ENCODE results near the gene WSCD1.

WSCD1 gene

GRCh38 chr17:6092903-6093468 lies 22.8 kb downstream of the WSCD1 start:
- TF ChIP-seq EZH2 (IDR thresholded peaks at IDR 0.05; ENCODE audit: borderline replicate concordance, low read length) (no peak), CTCF (IDR thresholded peaks at IDR 0.05; ENCODE audit: low read length) (no peak)
- H3K36me3 ChIP-seq (ENCODE audit: insufficient read depth, low read length): no peaks in the 10 kb centered on the region
- H3K79me2 ChIP-seq (ENCODE audit: insufficient read depth, low read length): no peaks in the 10 kb centered on the region
- no peak overlapping the region for H3K9ac ChIP-seq (ENCODE audit: low read length)
- no peak overlapping the region for H2AFZ ChIP-seq (ENCODE audit: low read length)
- no peaks in the 10 kb centered on the region for H3K9me2 ChIP-seq (ENCODE audit: low read depth, low read length)
- no peak overlapping the region for H3K4me3 ChIP-seq (ENCODE audit: low read depth, low read length, poor library complexity, severe bottlenecking)
- H3K27ac ChIP-seq (ENCODE audit: low read depth, low read length, poor library complexity, severe bottlenecking): no peak overlapping the region
- H3K4me1 ChIP-seq (ENCODE audit: insufficient read depth, low read length, severe bottlenecking): no peaks in the 10 kb centered on the region
- no peaks in the 10 kb centered on the region for H3K27me3 ChIP-seq (ENCODE audit: insufficient read depth, low read length)
- H3K4me2 ChIP-seq (ENCODE audit: low read length): no peak overlapping the region
- no peaks in the 10 kb centered on the region for H3K9me3 ChIP-seq (ENCODE audit: low read length)
- H4K20me1 ChIP-seq (ENCODE audit: insufficient read depth, low read length): no peaks in the 10 kb centered on the region
- no peaks in the 10 kb centered on the region for H3F3A ChIP-seq (ENCODE audit: insufficient read depth, low read length)

- no peak overlapping the region for H3K27ac ChIP-seq (ENCODE audit: low read depth, low read length, poor library complexity, severe bottlenecking)
- TF ChIP-seq EZH2 (IDR thresholded peaks at IDR 0.05; ENCODE audit: borderline replicate concordance, low read length) (no peak), CTCF (IDR thresholded peaks at IDR 0.05; ENCODE audit: low read length) (no peak)
- no peak overlapping the region for H2AFZ ChIP-seq (ENCODE audit: low read length)
- no peaks in the 10 kb centered on the region for H3K36me3 ChIP-seq (ENCODE audit: insufficient read depth, low read length)
- H3K27me3 ChIP-seq (ENCODE audit: insufficient read depth, low read length): no peaks in the 10 kb centered on the region
- H3F3A ChIP-seq (ENCODE audit: insufficient read depth, low read length): no peaks in the 10 kb centered on the region
- H3K4me1 ChIP-seq (ENCODE audit: insufficient read depth, low read length, severe bottlenecking): no peaks in the 10 kb centered on the region
- no peak overlapping the region for H3K4me3 ChIP-seq (ENCODE audit: low read depth, low read length, poor library complexity, severe bottlenecking)
- no peaks in the 10 kb centered on the region for H3K9me2 ChIP-seq (ENCODE audit: low read depth, low read length)
- no peak overlapping the region for H3K4me2 ChIP-seq (ENCODE audit: low read length)
- H3K9me3 ChIP-seq (ENCODE audit: low read length): no peaks in the 10 kb centered on the region
- H4K20me1 ChIP-seq (ENCODE audit: insufficient read depth, low read length): no peaks in the 10 kb centered on the region
- H3K9ac ChIP-seq (ENCODE audit: low read length): no peak overlapping the region
- H3K79me2 ChIP-seq (ENCODE audit: insufficient read depth, low read length): no peaks in the 10 kb centered on the region
Measured at GRCh38 chr17:6094453-6094852, 24.3 kb downstream of the WSCD1 start.

- Histone ChIP-seq H3K9ac (ENCODE audit: low read length) (no peak overlapping the region), H3K4me1 (ENCODE audit: insufficient read depth, low read length, severe bottlenecking) (no peaks in the 10 kb centered on the region), H3K9me3 (ENCODE audit: low read length) (no peaks in the 10 kb centered on the region), H4K20me1 (ENCODE audit: insufficient read depth, low read length) (no peaks in the 10 kb centered on the region), H3K27ac (ENCODE audit: low read depth, low read length, poor library complexity, severe bottlenecking) (no peak overlapping the region), H3K36me3 (ENCODE audit: insufficient read depth, low read length) (no peaks in the 10 kb centered on the region), H3K27me3 (ENCODE audit: insufficient read depth, low read length) (no peaks in the 10 kb centered on the region), H3K9me2 (ENCODE audit: low read depth, low read length) (no peaks in the 10 kb centered on the region), H3K79me2 (ENCODE audit: insufficient read depth, low read length) (no peaks in the 10 kb centered on the region), H3K4me3 (ENCODE audit: low read depth, low read length, poor library complexity, severe bottlenecking) (no peak overlapping the region), H3K4me2 (ENCODE audit: low read length) (no peak overlapping the region), H3F3A (ENCODE audit: insufficient read depth, low read length) (no peaks in the 10 kb centered on the region), H2AFZ (ENCODE audit: low read length) (no peak overlapping the region)
- TF ChIP-seq CTCF (IDR thresholded peaks at IDR 0.05; ENCODE audit: low read length) (no peak), EZH2 (IDR thresholded peaks at IDR 0.05; ENCODE audit: borderline replicate concordance, low read length) (no peak)
Measured at GRCh38 chr17:6094926-6095325, 24.7 kb downstream of the WSCD1 start.

All from OCI-LY1 (cell line).